Endometrial microvascular endothelial cells (primary cell): ENCODE measurements around the gene RUNX1. TPM values are rescaled to one million over a fixed set of nuclear protein-coding genes. Genes with fewer than 3 reads are reported as not detected.

Experiments
- in situ Hi-C: cut with HindIII; loops from 2 replicates; pipeline ENCODE4 v1.10.0; 2017; ENCODE audit warnings: low sequenced_read_pairs, low pct_unique_long_range_greater_than_20kb; ENCODE audit errors: inconsistent ontology term
- total RNA-seq: library from RNA; depleted of rRNA; stranded (reverse); fragments of >200 nt; gene quantifications from one replicate; pipeline ENCODE4 v1.2.3, GENCODE V29; 2015; ENCODE audit errors: inconsistent ontology term

Gene RUNX1
- total RNA-seq, 1 donor from 2014 or later = 14.5 TPM

DNA sequence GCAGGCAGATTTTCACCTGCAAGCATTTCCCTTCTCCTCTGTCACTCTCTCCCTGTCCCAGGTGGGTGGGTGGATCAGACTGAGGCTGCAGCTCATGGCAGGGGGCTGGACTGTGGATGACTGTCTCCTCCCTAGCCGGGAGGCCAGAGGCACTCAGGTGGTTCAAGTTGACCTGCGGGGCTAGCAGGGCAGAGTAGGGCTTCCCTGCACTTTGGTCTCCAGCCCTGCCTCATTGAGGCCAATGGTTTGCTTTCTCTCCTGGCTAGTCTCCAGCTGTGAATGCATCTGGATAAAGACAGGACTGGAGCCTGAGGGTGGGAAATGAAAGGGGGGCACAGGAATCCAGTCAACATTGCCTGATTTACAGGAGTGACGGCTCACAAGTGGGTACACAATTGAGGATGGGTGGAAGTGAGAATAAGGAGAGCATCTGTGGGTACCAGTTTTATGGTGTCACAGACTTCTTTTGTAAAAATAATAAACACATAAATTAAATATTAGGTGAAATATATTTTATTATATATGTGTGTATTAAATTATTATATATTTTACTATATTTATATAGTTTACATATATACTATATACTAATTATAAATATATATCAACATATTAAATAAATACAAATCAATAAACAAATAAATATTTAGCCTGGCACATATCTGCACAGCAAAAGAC is 25.6 kb downstream of the RUNX1 start:
- in situ Hi-C loops = no loop called here

DNA sequence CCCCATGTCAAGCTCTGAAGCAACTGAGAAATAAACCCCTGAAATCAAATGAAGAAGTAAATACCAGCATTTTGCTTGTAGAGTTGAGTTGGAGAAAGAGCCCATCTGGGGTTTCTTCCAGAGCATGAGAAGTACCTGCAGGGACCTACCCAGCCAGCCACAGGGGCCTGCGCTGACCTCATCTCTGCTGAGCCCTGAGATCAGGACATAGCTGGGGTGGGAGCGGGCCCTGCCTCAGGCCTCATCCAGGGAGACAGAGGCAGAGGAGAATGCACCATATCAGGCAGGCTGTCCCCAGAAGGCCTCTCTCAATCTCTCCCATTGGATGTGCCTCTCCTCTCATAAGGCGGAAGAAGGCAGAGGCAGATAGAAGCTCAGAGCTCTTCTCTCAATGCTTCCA is 27.6 kb downstream of the RUNX1 start:
- in situ Hi-C loops = no loop called here

DNA sequence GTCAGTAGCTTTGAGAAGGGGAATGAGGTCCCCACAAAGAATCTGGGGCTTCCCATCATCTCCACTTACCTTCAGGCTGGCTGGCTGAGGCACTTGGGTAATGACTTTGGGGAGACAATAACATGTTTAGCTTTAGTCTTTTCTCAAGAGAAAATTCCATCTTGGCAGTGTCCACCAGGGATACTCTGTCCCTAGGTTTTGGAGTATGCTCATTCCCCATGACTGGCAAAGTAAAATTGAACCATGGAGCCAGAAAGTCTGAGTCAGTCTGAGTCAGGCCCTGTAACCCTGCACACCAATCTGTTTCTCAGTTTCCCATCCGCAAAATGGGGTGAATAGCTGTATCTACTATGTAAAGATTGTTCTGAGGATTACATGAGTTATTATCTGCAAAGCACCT is 28.2 kb downstream of the RUNX1 start:
- in situ Hi-C loops = no loop called here

DNA sequence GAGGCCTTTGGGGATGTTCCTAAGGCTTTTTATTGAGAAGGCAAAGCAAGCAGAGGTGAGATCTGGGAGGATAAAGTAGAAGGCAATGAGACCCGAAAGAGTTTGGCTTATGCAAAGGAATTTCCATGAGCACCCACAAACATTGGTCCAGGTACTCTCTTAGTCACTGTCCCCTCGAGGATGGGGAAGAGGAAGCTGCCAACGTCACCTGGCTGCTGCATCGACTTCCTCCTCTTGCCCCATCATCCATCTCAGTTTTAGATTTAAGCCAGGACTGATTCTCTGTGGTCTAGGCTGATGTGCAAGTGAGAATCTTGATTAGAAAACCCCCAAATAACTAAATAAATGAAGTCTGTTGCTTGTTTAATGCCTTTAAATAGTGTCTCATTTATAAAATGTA is 28.7 kb downstream of the RUNX1 start:
- in situ Hi-C loops = no loop called here

DNA sequence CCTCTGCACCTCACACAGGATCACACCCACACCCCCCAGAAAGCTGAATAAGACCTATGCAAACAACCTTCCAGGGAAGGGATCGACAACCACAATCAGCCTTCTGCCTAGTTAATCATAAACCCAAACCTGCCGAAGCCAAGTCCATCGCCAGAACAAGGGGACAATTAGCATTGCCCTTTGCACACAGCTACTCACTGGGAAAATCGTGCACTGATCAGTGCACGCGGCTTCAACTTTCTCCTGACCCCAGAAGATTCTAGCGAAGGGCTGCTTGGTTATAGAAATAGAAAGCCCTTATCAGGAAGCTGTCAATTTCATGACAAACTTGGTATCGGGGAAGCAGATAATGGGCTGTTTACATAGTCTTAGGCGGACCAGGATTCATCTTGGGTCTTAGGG is 29.5 kb downstream of the RUNX1 start:
- in situ Hi-C loops = no loop called here

DNA sequence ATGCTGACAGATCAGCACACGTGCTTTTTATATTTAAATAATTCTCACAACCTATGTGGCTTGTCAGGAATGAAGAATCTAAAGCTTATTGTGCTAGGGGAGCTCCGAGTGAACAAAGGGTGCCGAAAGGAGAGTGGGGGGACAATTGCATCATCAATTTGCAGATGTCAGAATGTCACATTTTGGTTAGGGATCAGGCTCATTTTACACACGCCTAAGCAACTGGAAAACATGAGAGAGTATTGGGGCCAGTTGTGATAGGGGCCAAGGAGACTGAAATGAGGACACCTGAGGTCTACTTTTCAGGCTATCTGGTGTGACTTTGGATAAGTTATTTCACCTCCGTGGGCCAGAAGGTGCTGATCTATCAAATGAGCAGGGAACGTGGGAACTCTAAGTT is 31.8 kb downstream of the RUNX1 start:
- in situ Hi-C loops = no loop called here

DNA sequence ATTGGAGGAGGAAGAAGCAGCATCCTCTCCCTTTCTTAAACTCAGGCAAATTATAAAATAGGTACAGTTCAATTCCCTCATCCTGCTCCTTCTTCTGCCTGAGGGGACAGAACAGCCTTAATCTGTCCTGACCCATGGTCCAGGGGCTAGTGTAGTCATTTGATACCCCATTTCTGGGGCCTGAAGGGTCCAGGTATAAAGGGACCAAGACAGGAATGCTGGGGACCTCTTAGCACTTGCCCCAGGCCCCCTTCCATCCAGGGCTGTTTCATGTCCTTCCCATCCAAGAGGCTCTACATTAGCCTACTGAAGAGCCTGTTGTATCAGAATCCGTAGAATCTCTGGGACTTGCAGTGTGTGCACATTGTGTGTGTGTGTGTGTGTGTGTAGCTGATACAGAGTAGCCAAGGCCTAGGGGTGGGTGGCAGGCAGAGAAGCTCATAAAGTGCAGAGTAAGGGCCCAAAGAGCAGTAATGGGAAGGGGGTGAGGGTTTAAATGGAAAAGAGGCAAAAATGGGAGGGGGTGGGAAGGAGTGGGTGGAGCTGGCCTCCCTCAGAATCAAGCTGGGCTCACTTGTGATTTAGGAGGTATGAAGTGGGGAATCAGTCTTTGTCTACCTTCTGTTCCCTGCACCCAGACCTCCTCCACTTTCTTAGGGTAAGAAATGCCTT is 32.4 kb downstream of the RUNX1 start:
- in situ Hi-C loops = no loop called here

DNA sequence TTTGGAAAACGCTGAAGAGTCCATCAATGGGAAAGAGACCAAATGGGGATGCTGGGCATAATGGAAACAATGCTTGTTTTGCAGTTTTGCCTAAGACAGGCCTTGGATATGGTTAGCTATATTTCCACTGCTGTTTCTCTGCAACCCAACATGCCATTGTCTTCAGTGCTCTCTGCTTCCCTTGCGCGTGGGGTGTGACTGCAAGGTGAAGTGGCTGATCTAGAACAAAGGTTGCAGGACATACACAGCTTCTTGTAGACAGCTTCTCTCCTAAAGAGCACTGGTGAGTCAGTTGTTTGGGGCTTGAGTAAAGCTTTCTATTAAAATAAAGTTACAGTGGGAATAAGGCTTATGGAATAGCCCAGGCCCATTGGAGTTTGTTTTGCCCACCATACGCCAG is 33.0 kb downstream of the RUNX1 start:
- in situ Hi-C loops = no loop called here

DNA sequence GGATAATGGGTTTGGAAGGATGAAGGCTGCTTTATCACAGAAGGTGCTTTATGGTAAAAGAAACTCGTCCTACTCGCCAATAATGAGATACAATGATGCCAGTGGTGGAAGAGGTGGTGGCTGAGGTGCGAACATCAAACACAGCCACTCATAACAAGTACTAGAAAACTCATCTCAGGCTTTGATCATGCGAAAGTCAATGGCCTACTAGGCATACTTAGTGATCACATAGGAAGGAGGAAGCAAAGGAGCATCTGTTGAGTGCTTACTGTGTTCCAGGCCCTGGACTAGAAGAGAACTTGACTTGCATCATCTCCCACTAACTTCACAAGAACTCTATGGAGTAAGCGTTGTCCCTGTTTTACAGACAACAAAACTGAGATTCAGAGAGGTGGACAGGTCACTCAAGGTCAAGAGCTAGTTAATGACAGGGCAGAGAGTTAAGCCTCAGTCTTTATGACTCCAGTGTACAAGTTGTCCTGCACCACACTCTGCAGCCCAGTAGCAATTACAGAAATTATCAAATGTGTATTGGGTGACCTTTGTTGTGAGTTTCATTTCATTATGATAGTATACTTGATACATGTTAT is 33.6 kb downstream of the RUNX1 start:
- in situ Hi-C loops = no loop called here

DNA sequence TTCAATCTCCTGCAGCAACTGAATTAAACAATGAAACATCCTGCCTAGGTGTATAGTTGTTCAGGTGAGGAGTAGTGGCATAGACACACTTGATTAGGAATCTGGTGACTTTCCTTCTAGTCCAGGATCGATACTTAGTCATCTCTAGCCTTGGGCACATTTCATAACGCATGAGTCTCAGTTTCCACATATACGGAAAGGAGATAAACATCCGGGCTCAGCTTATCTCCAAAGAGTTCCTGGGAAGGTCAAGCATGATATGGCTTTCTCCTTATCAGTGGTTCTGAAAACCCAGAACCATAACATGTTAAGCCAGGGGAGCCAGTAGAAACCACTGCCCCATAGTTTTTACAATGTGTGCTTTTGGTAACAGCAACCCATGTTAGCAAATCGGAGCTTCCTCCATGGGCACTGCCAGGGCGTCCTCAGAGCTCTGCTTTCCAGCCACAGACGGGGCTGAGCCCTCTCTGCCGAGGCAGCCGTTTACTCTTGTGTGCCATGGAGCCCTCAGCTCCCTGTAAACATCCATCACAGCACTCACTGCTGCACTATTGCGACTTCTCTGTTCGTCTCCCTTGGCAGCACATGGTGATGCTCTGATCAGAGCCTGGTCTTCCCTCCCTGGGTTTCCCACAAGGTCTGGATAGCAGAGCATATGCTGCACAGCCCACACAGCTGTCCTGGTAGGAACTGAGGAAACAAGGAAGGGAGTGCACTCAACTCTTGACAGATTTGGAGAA is 34.6 kb downstream of the RUNX1 start:
- in situ Hi-C loops = no loop called here

DNA sequence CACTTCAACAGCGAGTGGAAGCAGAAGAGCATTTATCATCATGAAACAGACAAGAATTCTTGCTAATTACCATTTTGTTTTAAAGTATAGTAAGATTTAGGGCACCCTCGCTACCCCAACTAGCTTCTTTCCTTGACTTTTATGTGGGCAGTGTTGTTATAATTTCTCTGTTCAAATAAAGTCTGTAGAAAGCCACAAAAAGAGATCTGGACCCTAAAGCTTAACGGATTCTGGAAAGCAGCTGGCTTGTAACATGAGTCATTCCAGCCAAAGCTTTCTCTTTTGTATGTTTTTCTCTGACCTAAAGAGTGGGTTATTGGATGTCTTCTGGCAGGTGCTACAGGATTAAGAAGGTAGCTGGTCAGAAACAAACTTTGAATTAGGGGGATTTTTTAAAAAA is 37.4 kb downstream of the RUNX1 start:
- in situ Hi-C loops = no loop called here

DNA sequence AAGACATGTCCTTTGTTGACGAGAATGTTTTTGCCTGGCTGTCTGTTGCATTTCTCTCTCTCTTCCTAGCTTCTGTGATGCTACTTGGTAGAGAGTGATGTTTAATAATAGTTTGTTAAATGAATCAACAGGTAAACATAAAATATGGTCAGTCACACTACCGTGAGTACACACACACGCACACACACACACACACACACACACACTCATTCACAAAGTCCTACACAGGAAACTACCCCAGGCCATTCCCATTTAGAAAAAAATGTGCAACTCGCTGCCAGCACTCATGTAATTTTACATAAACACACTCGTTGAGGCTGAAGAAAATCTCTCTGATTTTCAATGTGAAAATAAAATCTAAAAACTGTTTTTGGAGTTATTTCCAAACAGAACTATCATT is 38.7 kb downstream of the RUNX1 start:
- in situ Hi-C loops = no loop called here

DNA sequence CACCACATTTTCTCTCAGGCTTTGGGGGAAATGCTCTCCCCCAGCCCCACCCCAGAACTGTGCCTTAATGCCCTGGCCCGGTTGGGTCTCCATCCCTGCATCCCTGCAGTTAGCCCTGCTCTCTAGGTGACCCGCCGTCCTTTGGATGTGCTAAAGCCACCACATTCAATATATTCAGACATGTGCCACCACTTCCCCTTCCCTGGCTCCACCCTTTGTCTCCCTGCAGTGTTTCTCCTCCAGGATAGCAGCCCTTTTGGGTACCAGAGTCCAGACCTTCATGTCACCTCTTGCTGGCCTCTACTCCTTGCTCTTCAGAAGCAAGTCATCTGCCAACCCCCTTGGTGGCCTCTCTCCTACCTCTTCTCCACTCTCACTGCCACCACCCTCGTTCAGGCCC is 41.8 kb downstream of the RUNX1 start:
- in situ Hi-C loops = no loop called here

DNA sequence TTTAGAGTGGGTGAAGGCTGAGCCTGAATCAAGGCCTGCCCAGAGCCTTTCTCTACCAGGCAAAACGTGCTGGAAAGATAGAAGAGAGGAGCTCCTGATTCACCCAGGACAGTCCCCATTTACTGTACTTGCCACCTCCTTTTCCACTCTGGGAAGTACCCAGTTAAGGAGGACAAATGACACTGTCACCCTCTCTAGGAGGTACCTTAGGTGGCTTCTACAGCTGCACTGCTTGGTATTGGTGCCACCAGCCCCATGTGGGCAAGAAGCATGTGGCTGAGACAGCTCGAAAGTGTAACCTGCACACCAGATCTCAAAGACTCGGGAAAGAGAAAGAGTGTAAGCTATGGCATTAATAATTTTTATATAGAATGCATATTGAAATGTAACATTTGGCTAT is 42.3 kb downstream of the RUNX1 start:
- in situ Hi-C loops = no loop called here

DNA sequence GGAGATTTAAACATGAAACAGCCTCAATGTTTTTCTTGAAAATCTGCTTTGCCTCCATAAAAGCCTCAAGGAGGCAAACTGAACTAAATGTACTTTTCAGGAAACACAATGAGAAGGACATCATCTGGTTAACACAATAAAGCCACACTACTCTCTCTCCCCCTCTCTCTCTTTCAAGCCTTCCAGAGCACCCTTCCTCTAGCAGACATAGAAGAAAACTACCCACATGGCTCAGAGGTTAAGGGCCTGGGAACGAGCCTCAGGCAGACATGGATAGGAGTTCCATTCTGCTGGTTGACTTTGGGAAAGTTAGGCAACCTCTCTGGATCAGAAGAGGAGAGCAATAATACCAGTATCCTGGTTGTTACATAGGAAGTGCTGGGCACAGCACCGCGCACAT is 42.9 kb downstream of the RUNX1 start:
- in situ Hi-C loops = no loop called here

DNA sequence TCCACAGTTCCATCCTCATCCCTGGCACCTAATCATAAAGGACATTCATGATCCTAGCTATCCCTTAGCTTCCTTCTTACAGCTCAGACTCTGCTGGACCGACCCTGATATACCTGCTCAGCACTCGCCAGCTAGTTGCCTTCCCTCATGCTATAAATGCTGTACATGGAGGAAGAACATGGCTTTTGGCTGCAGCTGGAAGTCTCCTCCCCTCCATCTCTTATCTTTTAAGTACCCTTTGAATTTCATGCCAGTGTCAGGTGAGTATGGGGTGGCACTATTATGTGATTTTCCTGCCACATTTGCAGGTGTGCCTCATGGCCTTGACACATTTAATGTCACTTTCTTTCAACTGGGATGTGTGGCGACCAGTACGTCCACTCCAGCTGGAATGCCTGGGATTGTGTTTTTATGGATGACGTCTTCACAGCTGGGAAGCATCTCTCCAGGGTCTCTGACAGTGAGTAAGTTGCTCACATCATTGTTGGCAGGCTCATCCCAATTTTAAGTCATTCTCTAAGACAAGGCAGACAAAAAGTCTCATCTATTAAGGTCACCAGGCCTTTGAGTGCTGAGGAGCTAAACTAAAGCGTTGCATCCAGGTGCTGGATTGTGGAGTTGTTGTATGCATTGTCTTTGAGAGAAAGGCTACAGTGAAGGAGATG is 43.4 kb downstream of the RUNX1 start:
- in situ Hi-C loops = no loop called here

DNA sequence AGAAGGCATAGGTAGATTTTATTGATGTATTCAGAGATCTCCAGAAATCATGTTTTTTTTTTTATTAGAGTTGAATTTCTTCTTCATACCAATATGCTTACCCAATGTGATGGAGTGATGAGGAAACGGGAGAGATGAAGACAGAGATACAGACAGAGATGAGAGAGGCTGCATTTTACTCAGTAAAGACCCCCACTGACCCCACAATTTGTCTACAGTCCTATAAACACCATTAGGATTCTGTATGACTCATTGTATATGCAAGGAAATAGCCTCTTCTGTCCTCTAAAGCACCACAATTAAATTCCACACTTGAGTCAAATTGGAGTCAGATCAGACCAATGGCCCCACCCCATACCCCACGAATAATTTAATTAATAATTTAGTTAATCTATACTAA is 44.0 kb downstream of the RUNX1 start:
- in situ Hi-C loops = no loop called here

DNA sequence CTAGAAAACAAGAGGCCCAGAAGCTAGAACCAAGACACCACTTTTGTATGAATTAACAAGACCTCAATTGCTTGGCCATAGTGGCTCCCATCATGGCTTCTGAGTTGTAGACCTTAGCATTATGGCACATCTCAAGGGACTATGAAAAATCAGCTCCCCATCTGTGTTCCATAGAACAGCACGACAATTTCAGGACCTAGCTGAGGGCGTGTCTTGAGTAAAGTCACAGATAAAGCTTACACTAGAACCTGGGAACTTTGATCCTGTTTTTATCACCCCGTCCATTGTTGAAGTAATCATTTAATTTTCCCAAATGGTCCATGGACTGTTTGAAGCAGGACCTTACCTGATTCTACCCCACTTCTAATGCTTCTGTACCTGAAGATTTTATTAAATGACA is 44.8 kb downstream of the RUNX1 start:
- in situ Hi-C loops = no loop called here

DNA sequence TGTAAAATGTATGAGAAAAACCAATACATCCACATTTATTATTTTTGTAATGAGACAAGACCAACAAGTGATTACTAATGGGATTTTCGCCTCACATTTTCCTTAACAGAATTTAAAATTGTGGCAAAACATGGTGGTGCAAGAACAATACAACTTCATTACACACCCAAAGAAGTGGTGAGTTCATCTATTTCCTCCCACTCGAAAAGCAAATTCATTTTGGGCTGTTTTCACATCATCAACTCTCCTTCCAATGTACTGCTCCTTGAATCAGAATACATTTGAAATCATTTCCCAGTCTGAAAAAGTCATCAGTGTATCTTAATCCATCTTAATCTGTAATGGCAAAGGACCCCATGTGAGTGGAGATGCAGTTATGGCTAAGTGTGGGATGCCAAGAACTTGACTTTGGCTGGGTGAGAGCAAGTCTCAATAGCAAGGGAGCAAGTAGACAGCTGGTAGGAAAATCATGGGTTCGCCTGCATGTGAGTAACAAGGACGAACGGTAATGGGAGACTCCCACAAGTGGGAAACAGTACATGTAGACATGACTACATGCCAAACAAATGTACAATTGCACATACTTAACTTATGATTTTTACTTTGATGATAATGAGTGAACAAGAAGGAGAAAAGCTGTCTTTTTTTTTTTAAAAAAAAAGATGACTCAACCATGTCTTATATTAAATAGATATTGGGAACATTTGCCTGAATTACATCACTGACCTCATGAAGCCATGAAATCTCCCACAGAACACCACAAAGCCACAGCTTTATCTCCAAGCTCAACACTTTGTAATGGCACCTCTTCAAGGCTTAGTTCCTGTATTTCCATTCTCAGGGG is 46.0 kb downstream of the RUNX1 start:
- in situ Hi-C loops = no loop called here
